Central memory CD8-positive, alpha-beta T cell (primary cell): ENCODE measurements around the gene PRDM16.

Experiments
- ATAC-seq: fragments of 150-1000 bp; cut with Tn5 transposase; replicated peaks from 2 replicates; pipeline ENCODE4 v1.10.0; 2022; ENCODE audit warnings: mild to moderate bottlenecking, moderate FRiP score, moderate number of reproducible peaks; ENCODE audit not compliant: poor library complexity, severe bottlenecking; ENCODE audit errors: extremely low read depth
- DNase-seq, 2 donors: peaks; one replicate each; pipeline ENCODE4 v3.0.0; 2021; ENCODE audit warnings: low spot score in 2 of 2
- H3K27ac Mint-ChIP-seq: one replicate; pipeline ENCODE4 v1.8.0; 2022; ENCODE audit warnings: low read depth, mild to moderate bottlenecking, moderate library complexity, mixed read lengths
- H3K27me3 Mint-ChIP-seq: one replicate; pipeline ENCODE4 v1.8.0; 2022; ENCODE audit warnings: mixed read lengths
- H3K36me3 Mint-ChIP-seq: one replicate; pipeline ENCODE4 v1.8.0; 2022; ENCODE audit warnings: mild to moderate bottlenecking, moderate library complexity, mixed read lengths; ENCODE audit not compliant: insufficient read depth
- H3K4me1 Mint-ChIP-seq: one replicate; pipeline ENCODE4 v1.8.0; 2022; ENCODE audit warnings: mixed read lengths
- H3K4me3 Mint-ChIP-seq: one replicate; pipeline ENCODE4 v1.8.0; 2022; ENCODE audit warnings: mild to moderate bottlenecking, moderate library complexity, mixed read lengths
- H3K9me3 Mint-ChIP-seq: one replicate; pipeline ENCODE4 v1.8.0; 2022; ENCODE audit warnings: mixed read lengths

Gene PRDM16

DNA sequence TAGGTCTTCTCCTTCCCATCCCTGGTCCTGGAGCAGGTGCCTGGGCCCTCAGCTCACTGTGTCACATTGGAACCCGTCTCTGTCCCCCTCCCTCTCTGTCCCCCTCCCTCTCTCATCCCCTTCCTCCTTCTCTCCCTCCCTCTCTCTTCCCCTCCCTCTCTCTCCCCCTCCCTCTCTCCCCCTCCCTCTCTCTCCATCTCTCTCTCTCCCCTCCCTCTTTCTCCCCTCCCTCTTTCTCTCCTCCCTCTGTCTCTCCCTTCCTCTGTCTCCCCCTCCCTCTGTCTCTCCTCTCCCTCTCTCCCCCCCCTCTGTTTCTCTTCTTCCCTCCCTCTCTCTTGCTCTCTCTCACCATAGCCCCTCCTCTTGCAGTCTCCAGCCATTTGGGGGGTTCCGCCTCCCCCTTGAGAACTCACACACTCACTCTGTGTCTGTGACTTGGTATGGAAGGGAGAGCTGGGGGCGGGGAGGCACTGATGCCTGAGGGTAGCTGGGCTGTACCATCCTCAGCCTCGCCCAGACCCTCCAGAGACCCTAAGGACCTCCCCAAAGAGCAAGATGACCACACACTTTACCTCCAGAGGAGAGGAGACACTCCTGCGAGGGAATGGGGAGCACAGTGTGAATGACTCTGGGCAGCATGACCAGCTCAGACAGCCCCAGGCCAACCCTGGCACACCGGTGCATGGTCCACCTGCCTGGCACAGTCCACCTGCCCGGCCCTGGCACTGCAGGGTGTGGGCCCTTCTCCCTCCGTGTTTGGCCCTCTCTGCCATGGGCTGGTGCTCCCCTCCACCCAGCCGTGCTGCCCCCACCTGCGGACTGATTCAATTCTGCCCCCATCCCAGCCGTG lies 282.7 kb downstream of the PRDM16 start:
- ATAC-seq (no peak), DNase-seq (no peak)
- H3K27ac Mint-ChIP-seq, result no peak overlapping the region
- H3K36me3 Mint-ChIP-seq, result no peaks in the 10 kb centered on the region
- peaks cover 6% of the 10 kb centered on the region for H3K4me1 Mint-ChIP-seq
- no peaks in the 10 kb centered on the region for H3K9me3 Mint-ChIP-seq
- H3K4me3 Mint-ChIP-seq, result no peak overlapping the region
- no peaks in the 10 kb centered on the region for H3K27me3 Mint-ChIP-seq

DNA sequence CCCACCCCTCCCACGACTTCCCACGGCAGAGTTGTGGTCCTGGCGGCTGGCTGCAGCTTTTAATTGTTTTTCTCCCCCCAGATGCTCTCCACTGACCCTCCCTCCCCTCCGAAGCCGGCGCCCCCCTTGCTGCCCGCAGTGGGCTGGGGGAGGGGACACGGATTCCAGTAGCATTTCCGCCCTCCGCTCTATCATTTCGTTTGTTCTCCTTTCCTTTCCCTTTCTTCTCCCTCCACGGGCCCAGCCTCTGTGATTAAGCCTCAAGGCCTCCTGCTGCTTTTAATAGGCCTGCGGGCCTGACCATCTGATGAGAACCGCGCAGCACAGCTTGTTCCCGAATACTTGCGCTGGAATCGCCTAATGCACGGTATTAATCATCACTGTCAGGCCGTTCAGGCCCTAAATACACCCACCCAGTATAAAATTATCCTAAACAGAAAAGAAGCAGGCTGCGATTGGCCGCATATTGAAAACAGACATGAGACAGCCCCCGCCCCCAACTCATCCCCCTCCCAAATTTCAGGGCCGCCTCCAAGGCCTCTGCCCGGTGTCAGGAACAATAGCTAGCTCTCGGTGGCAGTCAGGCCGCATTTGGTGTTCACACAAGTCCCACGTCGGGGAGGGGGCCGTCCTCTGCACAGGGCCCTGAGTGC lies 283.4 kb downstream of the PRDM16 start:
- Mint-ChIP-seq H3K4me3 (no peak overlapping the region), H3K4me1 (peaks cover 6% of the 10 kb centered on the region), H3K9me3 (no peaks in the 10 kb centered on the region), H3K36me3 (no peaks in the 10 kb centered on the region), H3K27me3 (no peaks in the 10 kb centered on the region), H3K27ac (no peak overlapping the region)
- no peak for DNase-seq
- no peak for ATAC-seq

DNA sequence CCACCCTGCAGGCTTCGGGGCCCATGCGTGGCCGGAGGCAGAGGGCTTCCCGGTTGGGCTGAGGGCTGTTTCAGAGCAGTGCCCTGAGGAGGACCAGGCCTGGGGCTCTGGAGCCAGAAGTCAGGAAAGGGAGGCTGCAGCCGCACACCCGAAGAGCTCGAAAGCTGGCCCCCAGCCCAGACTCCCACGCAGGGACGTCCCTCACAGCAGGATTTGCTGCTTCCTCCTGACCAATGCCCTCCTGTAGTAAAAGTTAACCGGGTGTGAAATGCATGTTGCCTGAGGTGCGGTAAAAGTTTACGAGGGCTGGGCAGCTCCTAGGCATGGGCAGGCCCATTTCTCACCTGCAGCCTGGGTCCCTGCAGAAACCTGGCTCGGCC lies 283.9 kb downstream of the PRDM16 start:
- no peaks in the 10 kb centered on the region for H3K27me3 Mint-ChIP-seq
- no peak for ATAC-seq
- no peaks in the 10 kb centered on the region for H3K36me3 Mint-ChIP-seq
- no peak overlapping the region for H3K4me3 Mint-ChIP-seq
- DNase-seq, result no peak
- no peaks in the 10 kb centered on the region for H3K9me3 Mint-ChIP-seq
- H3K27ac Mint-ChIP-seq, result no peak overlapping the region
- H3K4me1 Mint-ChIP-seq, result peaks cover 6% of the 10 kb centered on the region

DNA sequence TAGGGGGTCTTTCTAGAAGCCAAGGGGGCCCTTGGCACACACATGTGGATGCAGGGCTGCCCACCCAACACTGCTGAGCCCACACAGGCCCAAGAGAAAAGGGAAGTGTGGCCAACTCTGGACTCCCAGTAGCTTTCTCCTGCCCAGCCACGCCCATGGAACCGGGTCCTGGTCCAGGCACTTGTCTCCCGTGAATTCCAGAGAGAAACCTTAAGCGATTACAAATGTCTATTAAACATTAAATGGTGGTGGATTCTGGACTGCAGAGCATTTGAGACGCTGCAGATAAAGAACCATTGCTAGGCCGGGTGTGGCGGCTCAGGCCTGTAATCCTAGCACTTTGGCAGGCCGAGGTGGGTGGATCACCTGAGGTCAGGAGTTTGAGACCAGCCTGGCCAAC lies 284.9 kb downstream of the PRDM16 start:
- DNase-seq (no peak), ATAC-seq (no peak)
- Mint-ChIP-seq H3K27ac (no peak overlapping the region), H3K4me3 (no peak overlapping the region), H3K4me1 (peaks cover 6% of the 10 kb centered on the region), H3K36me3 (no peaks in the 10 kb centered on the region), H3K9me3 (no peaks in the 10 kb centered on the region), H3K27me3 (no peaks in the 10 kb centered on the region)

DNA sequence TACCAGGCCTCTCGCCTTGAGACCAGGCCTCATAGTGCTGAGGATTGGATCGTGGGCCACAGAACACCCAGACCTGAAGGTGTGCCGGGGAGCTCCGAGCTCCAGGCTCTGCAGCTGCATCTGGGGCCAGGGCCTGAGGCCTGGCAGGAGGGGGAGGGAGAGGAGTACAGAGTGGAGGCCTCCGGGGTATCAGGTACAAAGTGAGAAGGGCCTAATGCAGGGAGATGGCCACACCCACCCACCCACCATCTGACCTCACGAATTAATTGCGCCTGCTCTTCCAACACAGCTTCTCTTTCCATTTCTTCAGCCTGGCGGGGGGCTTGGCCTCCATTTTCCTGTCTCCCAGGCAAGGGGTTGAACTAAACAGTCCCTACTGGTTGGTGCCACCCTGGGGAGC lies 286.1 kb downstream of the PRDM16 start:
- H3K9me3 Mint-ChIP-seq, result no peaks in the 10 kb centered on the region
- no peaks in the 10 kb centered on the region for H3K36me3 Mint-ChIP-seq
- H3K27ac Mint-ChIP-seq, result no peak overlapping the region
- H3K4me3 Mint-ChIP-seq, result no peak overlapping the region
- DNase-seq (no peak), ATAC-seq (no peak)
- peaks cover 6% of the 10 kb centered on the region for H3K4me1 Mint-ChIP-seq
- H3K27me3 Mint-ChIP-seq, result no peaks in the 10 kb centered on the region

DNA sequence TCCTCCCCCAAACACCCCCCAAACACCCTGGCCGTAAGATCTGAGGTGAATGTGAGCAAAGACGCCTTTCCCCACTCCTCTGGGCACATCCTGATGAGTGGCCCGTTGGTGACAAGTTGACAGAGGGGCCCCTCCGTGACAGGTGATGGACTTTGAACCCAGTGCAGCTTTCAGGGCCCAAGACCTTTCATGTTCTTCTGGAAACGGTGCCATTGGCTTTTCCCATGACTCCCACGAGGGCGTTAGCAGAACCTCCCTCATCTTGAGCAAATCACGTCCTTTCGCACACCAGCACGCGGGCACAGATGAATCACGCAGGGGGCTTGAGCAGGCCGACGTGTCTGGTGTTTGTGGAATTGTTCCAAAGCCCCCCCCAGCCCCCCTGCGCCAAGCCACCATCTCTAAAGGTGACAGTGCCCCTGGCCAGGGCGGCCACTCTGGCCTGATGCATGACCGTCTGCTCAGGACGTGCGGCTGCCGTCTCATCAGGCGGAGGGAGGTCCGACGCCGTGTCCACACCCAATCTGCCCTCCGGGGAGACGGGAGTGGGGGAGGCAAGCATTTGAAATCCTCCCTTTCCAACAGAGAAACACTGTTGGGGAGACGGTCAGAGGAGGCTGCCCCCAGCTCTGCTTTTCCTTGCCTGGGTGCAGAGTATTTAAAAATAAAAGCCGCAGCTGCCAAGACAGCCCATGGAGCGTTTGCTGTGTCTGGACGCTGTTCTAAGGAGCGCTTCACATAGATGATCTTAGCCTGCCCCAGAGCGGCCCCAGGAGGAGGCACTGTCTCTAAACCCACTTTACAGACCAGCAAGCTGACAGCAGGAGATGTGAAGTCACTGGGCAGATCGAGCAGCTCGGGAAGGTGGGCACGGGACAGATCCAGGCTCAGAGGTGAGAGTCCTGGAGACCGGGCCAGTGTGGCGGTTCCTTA lies 287.2 kb downstream of the PRDM16 start:
- Mint-ChIP-seq H3K4me3 (no peak overlapping the region), H3K27me3 (peaks cover 2% of the 10 kb centered on the region), H3K27ac (no peak overlapping the region), H3K36me3 (no peaks in the 10 kb centered on the region), H3K4me1 (peaks cover 6% of the 10 kb centered on the region), H3K9me3 (no peaks in the 10 kb centered on the region)
- no peak for DNase-seq
- ATAC-seq, result no peak

DNA sequence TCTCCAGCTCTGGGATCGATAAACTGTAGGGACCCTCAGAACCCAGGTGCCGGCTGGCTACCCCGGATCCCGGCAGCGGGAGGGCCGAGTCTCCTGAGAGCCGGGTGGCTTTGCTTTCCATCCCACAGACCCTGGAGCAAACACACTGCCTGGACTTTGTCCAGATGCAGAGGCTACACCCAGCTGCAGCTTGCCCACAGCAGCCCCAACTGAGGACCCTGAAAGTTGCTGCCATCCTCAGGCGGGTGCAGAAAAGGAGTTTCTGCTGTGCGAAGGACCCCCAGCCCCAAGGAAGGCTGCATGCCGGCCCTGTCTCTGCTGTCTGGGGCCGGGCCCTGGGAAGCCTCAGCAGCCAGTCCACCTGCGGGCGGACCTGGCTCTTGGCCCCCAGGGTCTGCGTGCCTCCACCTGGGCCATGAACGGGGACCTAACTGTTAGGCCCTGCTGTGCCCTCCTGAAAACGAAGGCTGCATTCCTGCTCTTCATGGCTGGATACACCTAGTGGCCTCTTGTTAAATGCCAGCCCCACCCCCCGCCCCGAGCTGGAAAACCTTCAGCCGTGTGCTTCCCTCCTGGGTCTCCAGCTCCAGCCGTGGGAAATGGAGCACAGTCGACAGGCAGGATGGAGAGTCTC lies 287.9 kb downstream of the PRDM16 start:
- H3K27ac Mint-ChIP-seq, result no peak overlapping the region
- H3K4me1 Mint-ChIP-seq, result peaks cover 6% of the 10 kb centered on the region
- ATAC-seq (no peak), DNase-seq (no peak)
- H3K36me3 Mint-ChIP-seq, result no peaks in the 10 kb centered on the region
- H3K9me3 Mint-ChIP-seq, result no peaks in the 10 kb centered on the region
- peaks cover 10% of the 10 kb centered on the region for H3K27me3 Mint-ChIP-seq
- H3K4me3 Mint-ChIP-seq, result no peak overlapping the region

DNA sequence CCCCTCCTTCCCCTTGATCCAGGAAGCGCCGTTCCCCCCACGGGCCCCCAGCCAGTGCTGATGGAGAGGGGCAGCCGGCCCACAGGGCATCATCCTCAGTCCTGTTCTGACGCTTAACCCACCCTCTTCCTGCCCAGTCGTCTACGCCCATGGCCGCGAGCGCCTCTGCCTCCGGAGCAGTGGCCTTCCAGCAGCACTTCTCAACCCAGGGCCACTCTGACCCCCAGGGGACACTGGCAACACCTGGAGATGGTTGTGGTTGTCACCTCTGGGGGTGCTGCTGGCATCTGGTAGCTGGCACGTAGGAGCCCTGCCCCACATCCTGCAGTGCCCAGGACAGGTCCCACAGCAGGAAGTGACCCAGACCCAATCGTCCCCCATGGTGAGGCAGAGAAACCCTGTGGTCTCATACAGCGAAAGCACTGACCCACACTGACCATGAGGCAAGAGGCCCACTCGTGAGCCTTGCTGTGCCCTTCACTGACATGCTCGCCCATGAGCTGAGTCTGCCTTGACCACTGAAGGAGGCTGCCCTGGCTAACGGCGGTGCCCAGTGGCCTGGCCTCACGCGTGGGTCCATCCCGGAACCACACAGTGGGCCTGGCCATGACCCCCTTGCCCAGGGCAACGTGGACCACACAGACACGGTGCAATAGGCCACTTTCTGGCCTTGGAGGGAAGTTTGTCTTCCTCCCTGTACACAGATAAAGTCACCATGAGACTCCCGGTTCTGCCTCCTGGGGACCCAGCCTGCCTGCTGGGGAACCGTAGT lies 288.7 kb downstream of the PRDM16 start:
- no peak for ATAC-seq
- H3K4me1 Mint-ChIP-seq, result no peaks in the 10 kb centered on the region
- H3K27ac Mint-ChIP-seq, result no peak overlapping the region
- no peak overlapping the region for H3K4me3 Mint-ChIP-seq
- H3K36me3 Mint-ChIP-seq, result no peaks in the 10 kb centered on the region
- peaks cover 17% of the 10 kb centered on the region for H3K27me3 Mint-ChIP-seq
- H3K9me3 Mint-ChIP-seq, result no peaks in the 10 kb centered on the region
- no peak for DNase-seq

DNA sequence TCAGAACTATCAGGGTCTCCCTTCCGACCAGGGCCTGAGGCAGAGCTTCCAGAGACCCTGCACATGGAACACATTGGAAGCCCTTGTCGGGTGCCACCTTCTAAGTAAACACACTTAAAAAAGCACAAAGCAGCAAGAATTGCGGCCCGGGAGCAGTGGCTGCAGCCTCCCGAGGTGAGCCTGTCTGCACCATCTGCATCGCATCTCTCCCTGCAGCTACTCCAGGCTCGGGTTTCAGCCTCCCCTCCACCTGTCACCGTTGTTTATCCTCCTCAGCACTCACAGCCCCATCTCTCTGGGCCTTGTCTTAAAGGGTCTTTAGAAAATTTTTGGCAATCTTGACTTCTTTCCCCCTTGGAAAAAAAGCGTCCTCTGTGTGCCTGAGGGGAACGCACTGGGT lies 290.3 kb downstream of the PRDM16 start:
- no peak for ATAC-seq
- Mint-ChIP-seq H3K9me3 (no peaks in the 10 kb centered on the region), H3K36me3 (no peaks in the 10 kb centered on the region), H3K4me1 (no peaks in the 10 kb centered on the region), H3K27me3 (peaks cover 18% of the 10 kb centered on the region), H3K4me3 (no peak overlapping the region), H3K27ac (no peak overlapping the region)
- DNase-seq, result no peak

DNA sequence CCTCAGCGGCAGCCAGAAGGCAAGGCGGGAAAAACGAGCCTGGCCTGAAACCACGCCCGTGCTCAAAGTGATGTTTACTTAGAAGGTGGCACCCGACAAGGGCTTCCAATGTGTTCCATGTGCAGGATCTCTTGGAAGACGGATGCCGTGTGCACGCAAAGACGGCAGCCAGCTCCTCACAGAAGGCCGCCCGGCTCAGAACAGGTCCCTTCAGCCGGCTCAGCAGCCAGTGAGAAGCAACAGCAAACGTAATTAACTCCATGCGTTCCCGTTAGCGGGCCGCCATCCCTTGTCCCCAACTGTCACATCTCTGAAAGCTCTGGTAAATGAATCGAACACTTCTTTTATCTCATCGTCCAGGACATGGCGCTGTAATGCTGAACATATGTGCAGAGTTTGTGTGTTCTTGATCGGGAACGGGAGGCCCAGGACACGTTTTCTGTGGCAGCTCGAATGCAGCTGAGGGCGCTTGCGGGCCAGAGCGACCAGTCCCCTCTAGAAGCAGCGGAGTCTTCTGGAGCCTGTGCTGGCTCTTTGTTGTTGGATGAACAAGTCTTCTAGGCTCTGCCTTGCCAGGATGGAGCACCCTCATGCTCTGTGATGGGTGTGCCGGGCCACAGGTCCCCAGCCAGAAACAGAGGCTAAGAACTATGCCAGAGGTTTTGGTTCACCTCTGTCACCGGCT lies 290.9 kb downstream of the PRDM16 start:
- Mint-ChIP-seq H3K4me3 (no peak overlapping the region), H3K9me3 (no peaks in the 10 kb centered on the region), H3K27me3 (peaks cover 18% of the 10 kb centered on the region), H3K27ac (no peak overlapping the region), H3K36me3 (no peaks in the 10 kb centered on the region), H3K4me1 (no peaks in the 10 kb centered on the region)
- DNase-seq (no peak), ATAC-seq (no peak)

DNA sequence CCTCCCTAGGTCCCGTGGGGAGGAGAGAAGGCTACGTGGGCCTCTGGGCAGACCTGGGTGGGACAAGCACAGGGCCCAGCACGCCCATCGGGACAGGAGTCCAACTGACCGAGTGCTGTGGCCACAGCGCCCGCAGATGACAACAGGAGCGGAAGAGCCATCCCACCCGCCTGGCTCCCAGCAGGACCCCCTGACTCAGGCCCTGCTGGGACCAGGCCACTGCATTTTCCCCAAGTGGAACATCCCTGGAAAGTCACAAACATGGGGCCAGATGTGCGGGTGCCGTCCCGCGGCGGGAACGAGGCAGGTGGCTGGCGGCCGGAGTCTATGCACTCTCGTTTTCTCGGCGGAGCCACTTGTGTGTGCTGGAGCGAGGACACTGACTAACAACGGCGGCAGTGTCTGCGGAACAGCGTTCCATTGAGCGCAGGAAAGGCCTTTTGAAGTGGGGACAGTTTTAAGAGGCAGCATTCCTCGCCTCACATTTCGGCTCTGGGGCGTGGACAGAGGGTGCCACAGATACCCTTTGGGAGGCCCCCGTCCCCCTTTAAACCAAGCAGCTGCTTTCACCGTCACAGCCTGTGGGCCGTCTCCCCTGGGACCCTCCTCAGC lies 291.7 kb downstream of the PRDM16 start:
- Mint-ChIP-seq H3K4me3 (no peak overlapping the region), H3K4me1 (no peaks in the 10 kb centered on the region), H3K36me3 (no peaks in the 10 kb centered on the region), H3K27me3 (peaks cover 18% of the 10 kb centered on the region), H3K9me3 (no peaks in the 10 kb centered on the region), H3K27ac (no peak overlapping the region)
- DNase-seq, result no peak
- no peak for ATAC-seq
